Esophagus (tissue), 2 donors: ENCODE results near the gene PEX19. TPM values are rescaled to one million over a fixed set of nuclear protein-coding genes. Genes with fewer than 3 reads are reported as not detected.

ENCODE experiments used
- H3K27ac ChIP-seq, 2 donors: one replicate each; pipeline ENCODE4 v1.5.1; 2013; ENCODE audit warnings: low read depth in 2 of 2, mild to moderate bottlenecking in 2 of 2, inconsistent platforms in 1 of 2, low read length in 1 of 2, moderate library complexity in 1 of 2
- H3K27me3 ChIP-seq, 2 donors: one replicate each; pipeline ENCODE4 v1.6.1; 2013; ENCODE audit warnings: low read length in 2 of 2, control low read depth in 1 of 2, mild to moderate bottlenecking in 1 of 2; ENCODE audit not compliant: insufficient read depth in 2 of 2, control insufficient read depth in 1 of 2
- H3K36me3 ChIP-seq, 2 donors: one replicate each; pipeline ENCODE4 v1.6.1; 2013; ENCODE audit warnings: low read length in 1 of 2; ENCODE audit not compliant: control insufficient read depth in 2 of 2, insufficient read depth in 2 of 2
- H3K4me1 ChIP-seq, 2 donors: one replicate each; pipeline ENCODE4 v1.6.1; 2013; ENCODE audit warnings: low read length in 1 of 2; ENCODE audit not compliant: control insufficient read depth in 2 of 2, insufficient read depth in 2 of 2
- H3K4me3 ChIP-seq, 2 donors: one replicate each; pipeline ENCODE4 v1.5.1; 2013; ENCODE audit warnings: low read length in 2 of 2, mild to moderate bottlenecking in 2 of 2, low read depth in 1 of 2, moderate library complexity in 1 of 2
- H3K9me3 ChIP-seq, 2 donors: one replicate each; pipeline ENCODE4 v1.6.1; 2013; ENCODE audit warnings: mild to moderate bottlenecking in 2 of 2, low read depth in 1 of 2, low read length in 1 of 2, moderate library complexity in 1 of 2; ENCODE audit not compliant: control insufficient read depth in 2 of 2, insufficient read depth in 1 of 2
- WGBS, 2 donors: extraction: QIAGEN DNeasy Blood & Tissue Kit; methylation state at CpG; one replicate each; pipeline ENCODE4 v1.1.7; 2013; 5-methylcytosine and 5-hydroxymethylcytosine counted together
- polyA plus RNA-seq, 2 donors: library from polyadenylated mRNA; stranded (reverse); fragments of 200-250 nt; gene quantifications; one replicate each; pipeline ENCODE4 v1.2.3, GENCODE V29; 2013
- donor health status: healthy with polysubstance abuse.
- donor health status: Bipolar disorder and iron deficiency.

Gene PEX19
- polyA plus RNA-seq, 2 donors: 8.1 to 20.1 TPM

GRCh38 chr1:160245434-160245833, 39.5 kb downstream of the PEX19 start:
- Histone ChIP-seq H3K36me3 (peaks cover 0 to 2% of the 10 kb centered on the region in 2 donors), H3K27me3 (no peaks in the 10 kb centered on the region), H3K9me3 (no peaks in the 10 kb centered on the region), H3K27ac (no peak overlapping the region), H3K4me3 (no peak overlapping the region), H3K4me1 (no peaks in the 10 kb centered on the region)
- 90 to 93% methylated on average over 1 of the region's 1 CpG for WGBS, 2 donors

GRCh38 chr1:160244209-160244608, 40.7 kb downstream of the PEX19 start:
- Histone ChIP-seq H3K4me3 (no peak overlapping the region), H3K36me3 (peaks cover 8 to 12% of the 10 kb centered on the region in 2 donors), H3K4me1 (no peaks in the 10 kb centered on the region), H3K27ac (no peak overlapping the region), H3K9me3 (no peaks in the 10 kb centered on the region), H3K27me3 (no peaks in the 10 kb centered on the region)
- 62 to 80% methylated on average over 1 of the region's 1 CpG for WGBS, 2 donors

- no peaks in the 10 kb centered on the region for H3K27me3 ChIP-seq
- peaks cover 9 to 13% of the 10 kb centered on the region in 2 donors for H3K36me3 ChIP-seq
- no peaks in the 10 kb centered on the region for H3K9me3 ChIP-seq
- no peak overlapping the region for H3K4me3 ChIP-seq
- no peaks in the 10 kb centered on the region for H3K4me1 ChIP-seq
- no peak overlapping the region for H3K27ac ChIP-seq
Observed at GRCh38 chr1:160243767-160244166, 41.2 kb downstream of the PEX19 start.

- peaks cover 17% of the 10 kb centered on the region in 2 donors for H3K36me3 ChIP-seq
- WGBS, 2 donors: 96% methylated on average over 24 of the region's 24 CpGs
Observed at GRCh38 chr1:160239582-160240299, 45.2 kb downstream of the PEX19 start.

GRCh38 chr1:160238408-160238807, 46.5 kb downstream of the PEX19 start:
- Histone ChIP-seq H3K4me3 (no peak overlapping the region), H3K36me3 (peaks cover 15 to 17% of the 10 kb centered on the region in 2 donors), H3K4me1 (no peaks in the 10 kb centered on the region), H3K27ac (no peak overlapping the region), H3K27me3 (no peaks in the 10 kb centered on the region), H3K9me3 (no peaks in the 10 kb centered on the region)
- WGBS, 2 donors: 89% methylated on average over 5 of the region's 5 CpGs

More at GRCh38 chr1:160239582-160240299, 45.2 kb downstream of the PEX19 start:
- H3K9me3 ChIP-seq: no peaks in the 10 kb centered on the region
- no peaks in the 10 kb centered on the region for H3K4me1 ChIP-seq
- no peak overlapping the region for H3K4me3 ChIP-seq
- no peaks in the 10 kb centered on the region for H3K27me3 ChIP-seq
- no peak overlapping the region for H3K27ac ChIP-seq

GRCh38 chr1:160237558-160237957, 47.4 kb downstream of the PEX19 start:
- 93 to 97% methylated on average over 2 of the region's 2 CpGs for whole genome bisulfite sequencing, 2 donors
- H3K4me1 ChIP-seq: no peaks in the 10 kb centered on the region
- H3K27me3 ChIP-seq: no peaks in the 10 kb centered on the region
- no peaks in the 10 kb centered on the region for H3K9me3 ChIP-seq
- peaks cover 15 to 17% of the 10 kb centered on the region in 2 donors for H3K36me3 ChIP-seq
- no peak overlapping the region for H3K4me3 ChIP-seq
- H3K27ac ChIP-seq: no peak overlapping the region

GRCh38 chr1:160236806-160237205, 48.1 kb downstream of the PEX19 start:
- Histone ChIP-seq H3K4me1 (no peaks in the 10 kb centered on the region), H3K9me3 (no peaks in the 10 kb centered on the region), H3K27ac (no peak overlapping the region), H3K4me3 (no peak overlapping the region), H3K27me3 (no peaks in the 10 kb centered on the region), H3K36me3 (peaks cover 15 to 17% of the 10 kb centered on the region in 2 donors)
- WGBS, 2 donors: 90% methylated on average over 5 of the region's 5 CpGs

- Histone ChIP-seq H3K9me3 (no peaks in the 10 kb centered on the region), H3K27me3 (no peaks in the 10 kb centered on the region), H3K27ac (no peak overlapping the region), H3K36me3 (peaks cover 3 to 6% of the 10 kb centered on the region in 2 donors), H3K4me3 (no peak overlapping the region), H3K4me1 (no peaks in the 10 kb centered on the region)
Observed at GRCh38 chr1:160232911-160233310, 52.0 kb downstream of the PEX19 start.

GRCh38 chr1:160228431-160228830, 56.5 kb downstream of the PEX19 start:
- Histone ChIP-seq H3K36me3 (peaks cover 19 to 20% of the 10 kb centered on the region in 2 donors), H3K9me3 (no peaks in the 10 kb centered on the region), H3K27me3 (no peaks in the 10 kb centered on the region), H3K4me3 (no peak overlapping the region), H3K4me1 (no peaks in the 10 kb centered on the region), H3K27ac (no peak overlapping the region)

- peaks cover 21 to 24% of the 10 kb centered on the region in 2 donors for H3K36me3 ChIP-seq
- no peak overlapping the region for H3K27ac ChIP-seq
- no peak overlapping the region for H3K4me3 ChIP-seq
- no peaks in the 10 kb centered on the region for H3K9me3 ChIP-seq
- 76 to 80% methylated on average over 1 of the region's 1 CpG for WGBS, 2 donors
- H3K27me3 ChIP-seq: no peaks in the 10 kb centered on the region
- no peaks in the 10 kb centered on the region for H3K4me1 ChIP-seq
Observed at GRCh38 chr1:160227561-160227960, 57.4 kb downstream of the PEX19 start.
